H1 (cell line): ENCODE measurements around the gene EDEM2. TPM values are rescaled to one million over a fixed set of nuclear protein-coding genes. Genes with fewer than 3 reads are reported as not detected.
"Not testable (repeated sequence)": the region's sequence is repeated elsewhere in the genome, so short reads cannot be mapped to it uniquely, and the experiment has no call there.

Source experiments
- CTCF ChIA-PET: fragments of 300-600 bp; sonication (Branson Sonifier 250); formaldehyde crosslinking; loops from one replicate; lab custom pipeline; 2021; ENCODE audit not compliant: partially characterized antibody; lab: Charles Lee
- POLR2A ChIA-PET: fragments of 300-600 bp; sonication (Branson Sonifier 250); formaldehyde crosslinking; loops from one replicate; lab custom pipeline; 2021; ENCODE audit warnings: inconsistent platforms; ENCODE audit not compliant: partially characterized antibody; lab: Charles Lee
- DNase-seq, 2 experiments: peaks; one replicate each; pipeline versions ENCODE4 v3.0.0 to v3.0.0-alpha.2; 2010 to 2022; ENCODE audit warnings: low spot score in 2 of 2, low read depth in 1 of 2, mixed read lengths in 1 of 2
- FAIRE-seq: peaks from 2 replicates; lab custom pipeline; 2011; peaks lifted over from hg19 to GRCh38; lab: Jason Lieb, UNC
- H2AFZ ChIP-seq: 2 replicates; pipeline ENCODE4 v1.8.1; 2012; ENCODE audit warnings: low read length, inconsistent platforms
- H2AK5ac ChIP-seq: 2 replicates; pipeline ENCODE4 v1.6.1; 2013; ENCODE audit warnings: low read depth, low read length
- H2BK120ac ChIP-seq: replicated peaks from 2 replicates; pipeline ENCODE3; 2013; ENCODE audit warnings: low read depth, low read length, inconsistent platforms
- H2BK12ac ChIP-seq: 2 replicates; pipeline ENCODE4 v1.6.1; 2013; ENCODE audit warnings: low read depth, low read length
- H2BK15ac ChIP-seq: 2 replicates; pipeline ENCODE4 v1.6.1; 2013; ENCODE audit warnings: low read length
- H2BK20ac ChIP-seq: 2 replicates; pipeline ENCODE4 v1.6.1; 2013; ENCODE audit warnings: low read length
- H2BK5ac ChIP-seq: 2 replicates; pipeline ENCODE4 v1.6.1; 2013; ENCODE audit warnings: low read depth, low read length
- H3K14ac ChIP-seq: 2 replicates; pipeline ENCODE4 v1.6.1; 2013; ENCODE audit warnings: inconsistent platforms; ENCODE audit not compliant: insufficient read length
- H3K18ac ChIP-seq: 2 replicates; pipeline ENCODE4 v1.6.1; 2013; ENCODE audit warnings: low read length; ENCODE audit errors: extremely low read depth
- H3K23ac ChIP-seq: 2 replicates; pipeline ENCODE4 v1.6.1; 2013; ENCODE audit warnings: inconsistent platforms; ENCODE audit not compliant: insufficient read length
- H3K23me2 ChIP-seq: 2 replicates; pipeline ENCODE4 v1.6.1; 2013; ENCODE audit warnings: low read depth, low read length
- H3K27ac ChIP-seq: 2 replicates; pipeline ENCODE4 v1.6.1; 2011; ENCODE audit warnings: low read depth, low read length, inconsistent platforms
- H3K27me3 ChIP-seq, 4 experiments: replicated peaks in 1 of 4; 1 replicate in 1 of 4; 2 replicates in 3 of 4; pipeline versions ENCODE4 v1.6.1 to v1.8.1; 2011 to 2013; ENCODE audit warnings: low read length in 3 of 4, mild to moderate bottlenecking in 3 of 4, inconsistent platforms in 2 of 4, mixed read lengths in 2 of 4, moderate library complexity in 1 of 4; ENCODE audit not compliant: control insufficient read depth in 3 of 4, insufficient read depth in 3 of 4; ENCODE audit errors: extremely low read depth in 1 of 4
- H3K36me3 ChIP-seq, 4 experiments: 2 replicates each; pipeline versions ENCODE4 v1.6.1 to v1.8.1; 2011 to 2013; ENCODE audit warnings: mild to moderate bottlenecking in 4 of 4, low read length in 3 of 4, moderate library complexity in 2 of 4, control low read depth in 1 of 4, inconsistent platforms in 1 of 4; ENCODE audit not compliant: insufficient read depth in 4 of 4, control insufficient read depth in 2 of 4
- H3K4ac ChIP-seq: replicated peaks from 2 replicates; pipeline ENCODE3; 2013; ENCODE audit warnings: low read length, low read depth, mixed read lengths, inconsistent platforms; ENCODE audit not compliant: insufficient read length
- H3K4me1 ChIP-seq, 4 experiments: replicated peaks in 1 of 4; 1 replicate in 1 of 4; 2 replicates in 3 of 4; pipeline versions ENCODE4 v1.6.1 to v1.8.1; 2011 to 2013; ENCODE audit warnings: low read length in 3 of 4, inconsistent platforms in 2 of 4, mixed read lengths in 1 of 4; ENCODE audit not compliant: insufficient read depth in 4 of 4, control insufficient read depth in 3 of 4
- H3K4me2 ChIP-seq, 2 experiments: 2 replicates each; pipeline versions ENCODE4 v1.6.1 to v1.8.1; 2011 to 2013; ENCODE audit warnings: low read depth in 2 of 2, low read length in 2 of 2, control low read depth in 1 of 2, inconsistent platforms in 1 of 2, mild to moderate bottlenecking in 1 of 2; ENCODE audit not compliant: insufficient read depth in 1 of 2
- H3K4me3 ChIP-seq, 4 experiments: fragments of 200-600, 300-600 bp in 1 of 4; sonication (generic), shearing (Covaris generic), sonication (Bioruptor Twin) in 1 of 4; 2 replicates each; pipeline versions ENCODE4 v1.5.1 to v1.8.1; 2011 to 2016; ENCODE audit warnings: low read length in 4 of 4, low read depth in 3 of 4, control low read depth in 2 of 4, inconsistent platforms in 2 of 4, mild to moderate bottlenecking in 2 of 4, mixed read lengths in 1 of 4, moderate library complexity in 1 of 4; ENCODE audit not compliant: insufficient read depth in 2 of 4; ENCODE audit errors: extremely low read depth in 1 of 4
- H3K56ac ChIP-seq: replicated peaks from 2 replicates; pipeline ENCODE3; 2013; ENCODE audit warnings: low read depth, mild to moderate bottlenecking, mixed read lengths, low read length, inconsistent platforms; ENCODE audit not compliant: insufficient read length
- H3K79me1 ChIP-seq: 2 replicates; pipeline ENCODE4 v1.6.1; 2013; ENCODE audit warnings: low read depth, low read length, control low read depth
- H3K79me2 ChIP-seq, 2 experiments: 2 replicates each; pipeline versions ENCODE4 v1.6.1 to v1.8.1; 2012 to 2013; ENCODE audit warnings: low read length in 2 of 2, mild to moderate bottlenecking in 2 of 2, inconsistent platforms in 1 of 2; ENCODE audit not compliant: insufficient read depth in 2 of 2, control insufficient read depth in 1 of 2
- H3K9ac ChIP-seq, 4 experiments: replicated peaks in 1 of 4; 1 replicate in 1 of 4; 2 replicates in 3 of 4; pipeline versions ENCODE4 v1.6.1 to v1.8.1; 2011 to 2013; ENCODE audit warnings: low read depth in 3 of 4, low read length in 3 of 4, control low read depth in 2 of 4, mild to moderate bottlenecking in 2 of 4, moderate library complexity in 2 of 4, inconsistent platforms in 1 of 4; ENCODE audit errors: extremely low read depth in 1 of 4
- H3K9me3 ChIP-seq, 2 experiments: 2 replicates each; pipeline versions ENCODE4 v1.6.1 to v1.8.1; 2012 to 2013; ENCODE audit warnings: mild to moderate bottlenecking in 2 of 2, moderate library complexity in 2 of 2, control low read depth in 1 of 2, inconsistent platforms in 1 of 2, low read depth in 1 of 2, low read length in 1 of 2, mixed read lengths in 1 of 2; ENCODE audit not compliant: insufficient read depth in 2 of 2
- H4K20me1 ChIP-seq, 2 experiments: replicated peaks in 1 of 2; 2 replicates each; pipeline versions ENCODE3 to v1.8.1; 2011 to 2013; ENCODE audit warnings: inconsistent platforms in 2 of 2, low read length in 2 of 2, mild to moderate bottlenecking in 1 of 2; ENCODE audit not compliant: insufficient read depth in 2 of 2, control insufficient read depth in 1 of 2
- H4K5ac ChIP-seq: 2 replicates; pipeline ENCODE4 v1.6.1; 2013; ENCODE audit warnings: low read length, low read depth, mixed read lengths, inconsistent platforms; ENCODE audit not compliant: insufficient read length
- H4K8ac ChIP-seq: 2 replicates; pipeline ENCODE4 v1.8.0; 2013; ENCODE audit warnings: mild to moderate bottlenecking, moderate library complexity, low read length, inconsistent platforms; ENCODE audit not compliant: insufficient read depth; ENCODE audit errors: extremely low read depth
- H4K91ac ChIP-seq: replicated peaks from 2 replicates; pipeline ENCODE3; 2013; ENCODE audit warnings: low read length, mixed read lengths, inconsistent platforms; ENCODE audit not compliant: insufficient read length
- CHD2 ChIP-seq: IDR thresholded peaks from 2 replicates; pipeline ENCODE4 v1.6.1; 2012; ENCODE audit warnings: low read length, improper control_type of control experiment
- EGR1 ChIP-seq: IDR thresholded peaks from 2 replicates; pipeline ENCODE4 v1.6.1; 2011; ENCODE audit warnings: low read depth, low read length, borderline replicate concordance
- GABPA ChIP-seq: IDR thresholded peaks from 2 replicates; pipeline ENCODE4 v1.6.1; 2011; ENCODE audit warnings: mild to moderate bottlenecking, low read length, moderate library complexity, borderline replicate concordance; ENCODE audit not compliant: insufficient read depth
- HDAC2 ChIP-seq, 2 experiments: fragments of 300-600 bp in 1 of 2; sonication (generic) in 1 of 2; IDR thresholded peaks; 2 replicates each; pipeline ENCODE4 v1.6.1; 2011 to 2012; ENCODE audit warnings: low read depth in 2 of 2, low read length in 2 of 2, mild to moderate bottlenecking in 2 of 2, moderate library complexity in 2 of 2, borderline replicate concordance in 1 of 2, inconsistent platforms in 1 of 2
- KDM4A ChIP-seq: IDR thresholded peaks from one replicate; pipeline ENCODE4 v1.7.1; 2012; ENCODE audit warnings: low read depth, mild to moderate bottlenecking, moderate library complexity, low read length, inconsistent platforms; ENCODE audit not compliant: severe bottlenecking
- NRF1 ChIP-seq: IDR thresholded peaks from 2 replicates; pipeline ENCODE4 v1.6.1; 2011; ENCODE audit warnings: mild to moderate bottlenecking, low read depth, low read length, improper control_type of control experiment
- POLR2A ChIP-seq, 2 experiments: IDR thresholded peaks; 1 replicate in 1 of 2; 2 replicates in 1 of 2; pipeline ENCODE4 v1.6.1; 2011; ENCODE audit warnings: low read depth in 2 of 2, low read length in 2 of 2, mild to moderate bottlenecking in 2 of 2; ENCODE audit errors: control extremely low read depth in 1 of 2
- RXRA ChIP-seq: IDR thresholded peaks from 2 replicates; pipeline ENCODE4 v1.6.1; 2011; ENCODE audit warnings: low read depth, mild to moderate bottlenecking, low read length, moderate library complexity; ENCODE audit not compliant: insufficient read depth
- TAF1 ChIP-seq: IDR thresholded peaks from 2 replicates; pipeline ENCODE4 v1.6.1; 2011; ENCODE audit warnings: mild to moderate bottlenecking, low read depth, low read length
- TCF12 ChIP-seq: IDR thresholded peaks from 2 replicates; pipeline ENCODE4 v1.6.1; 2011; ENCODE audit warnings: low read depth, mild to moderate bottlenecking, low read length
- polyA plus RNA-seq, 7 experiments: library from polyadenylated mRNA; depleted of rRNA in 3 of 7; stranded (reverse) in 5 of 7; unstranded in 2 of 7; fragments of >200 nt in 5 of 7; fragments of 200-250 nt in 2 of 7; gene quantifications; 1 replicate in 5 of 7; 2 replicates in 1 of 7; 4 replicates in 1 of 7; pipeline versions ENCODE4 v1.2.1 to v1.2.3, GENCODE V29; 2011 to 2013; ENCODE audit warnings: missing spikeins in 2 of 7, mixed read lengths in 2 of 7
- total RNA-seq: library from RNA; stranded (reverse); fragmentation: NEBNext Ultra II Directional; extraction: Animal tissue kit (Norgen Biotek cat#: 25700); gene quantifications from 2 replicates; pipeline ENCODE4 v1.2.1, GENCODE V29; 2021

Gene EDEM2
- total and polyA plus RNA-seq, 2 of the 8 experiments (the other 6 are each of a cell fraction or from before 2014, with no cell fraction given), result 15.2 to 19.6 TPM

DNA sequence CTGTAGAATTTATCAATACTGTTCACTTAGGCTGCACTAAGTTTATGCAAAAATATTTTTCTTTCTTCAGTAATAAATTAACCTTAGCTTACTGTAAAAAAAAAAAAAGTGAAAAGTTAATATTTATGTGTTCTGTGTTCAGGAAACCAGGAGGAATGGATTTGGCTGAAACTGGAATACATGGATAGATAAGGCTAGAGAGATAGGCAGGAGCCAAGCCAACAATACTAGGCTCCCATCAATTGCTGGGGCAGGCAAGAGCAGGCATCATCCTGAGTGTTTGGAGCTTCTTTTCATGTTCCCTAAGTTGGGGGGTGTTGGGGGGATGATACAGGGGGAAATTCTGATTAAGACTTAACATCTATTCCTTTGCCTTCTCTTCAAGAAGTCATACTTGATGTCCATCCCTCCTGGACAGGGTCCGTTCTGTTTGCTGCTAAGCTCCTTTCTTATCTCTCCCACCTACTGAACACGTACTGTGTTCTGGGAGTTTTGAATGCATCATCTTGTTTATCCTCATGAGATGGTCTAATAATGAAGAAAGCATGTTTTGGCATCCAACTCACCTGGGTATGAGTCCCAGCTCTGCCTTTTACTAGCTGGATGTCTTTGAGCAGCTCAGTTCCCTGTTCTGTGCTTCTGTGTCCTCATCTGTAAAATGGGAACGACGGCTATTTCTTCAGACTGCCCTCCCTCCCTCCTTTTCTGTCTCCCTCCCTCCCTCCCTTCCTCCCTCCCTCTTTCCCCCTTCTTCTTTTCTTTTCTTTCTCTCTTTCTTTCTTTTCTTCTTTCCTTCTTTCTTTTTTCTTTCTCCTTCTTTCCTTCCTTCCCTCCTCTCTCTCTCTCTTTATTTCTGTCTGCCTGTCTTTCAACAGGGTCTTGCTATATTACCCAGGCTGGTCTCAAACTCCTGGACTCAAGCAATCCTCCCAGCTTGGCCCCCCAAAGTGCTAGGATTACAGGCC lies 18.4 kb upstream of the EDEM2 start (continued):
- no peak for TF ChIP-seq HDAC2 (IDR thresholded peaks at IDR 0.05; ENCODE audit: borderline replicate concordance in 1 of 2, low read depth in 2 of 2, low read length in 2 of 2)
- TF ChIP-seq RXRA, result no peak
- TF ChIP-seq GABPA, result no peak
- no peak for TF ChIP-seq TAF1
- TF ChIP-seq TCF12, result no peak
- TF ChIP-seq KDM4A, result no peak
- no peak for TF ChIP-seq CHD2
- TF ChIP-seq POLR2A (IDR thresholded peaks at IDR 0.05; ENCODE audit: control extremely low read depth in 1 of 2, low read depth in 2 of 2, low read length in 2 of 2), result no peak
- no peak for TF ChIP-seq NRF1
- no peak for TF ChIP-seq EGR1

DNA sequence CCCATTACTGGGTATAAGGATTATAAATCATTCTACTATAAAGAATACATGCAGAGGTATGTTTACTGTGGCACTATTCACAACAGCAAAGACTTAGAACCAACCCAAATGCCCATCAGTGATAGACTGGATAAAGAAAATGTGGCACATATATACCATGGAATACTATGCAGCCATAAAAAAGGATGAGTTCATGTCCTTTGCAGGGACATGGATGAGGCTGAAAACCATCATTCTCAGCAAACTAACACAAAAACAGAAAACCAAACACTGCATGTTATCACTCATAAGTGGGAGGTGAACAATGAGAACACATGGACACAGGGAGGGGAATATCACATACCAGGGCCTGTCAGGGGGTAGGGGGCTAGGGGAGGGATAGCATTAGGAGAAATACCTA lies 17.4 kb upstream of the EDEM2 start:
- DNase-seq, CTCF ChIA-PET, POLR2A ChIA-PET: not testable (repeated sequence)

More for the DNA sequence above, 17.4 kb upstream of the EDEM2 start:
- not testable (repeated sequence) for H3K4ac ChIP-seq, H3K56ac ChIP-seq, H3K9ac ChIP-seq, H3K9me3 ChIP-seq, H3K36me3 ChIP-seq, H2AFZ ChIP-seq, H2BK15ac ChIP-seq, H3K27me3 ChIP-seq, H4K20me1 ChIP-seq, H4K8ac ChIP-seq, H3K79me2 ChIP-seq, H3K14ac ChIP-seq, H4K5ac ChIP-seq, H3K4me3 ChIP-seq, FAIRE-seq, H4K91ac ChIP-seq, H3K79me1 ChIP-seq, H2BK5ac ChIP-seq, H3K23me2 ChIP-seq, H2BK20ac ChIP-seq, H2BK12ac ChIP-seq, H3K18ac ChIP-seq, H3K4me1 ChIP-seq, H3K27ac ChIP-seq, H3K4me2 ChIP-seq, H2BK120ac ChIP-seq, H2AK5ac ChIP-seq, H3K23ac ChIP-seq
